GM21786 (cell line): Measurements from ENCODE around the gene GAST.

Experiments used
- ATAC-seq: cut with Tn5 transposase; IDR thresholded peaks from one replicate; pipeline ENCODE4 v1.9.1; 2021; ENCODE audit not compliant: unreplicated experiment

GAST gene

GRCh38 chr17:41707803-41708669 is 4.1 kb upstream of the GAST start:
- ATAC-seq, result no peak

GRCh38 chr17:41710472-41711090 is 1.6 kb upstream of the GAST start:
- ATAC-seq, result no peak

GRCh38 chr17:41717408-41718286 is 5.5 kb downstream of the GAST start:
- no peak for ATAC-seq

- no peak for ATAC-seq
These were observed 6.1 kb downstream of the GAST start for GRCh38 chr17:41718287-41718645.

GRCh38 chr17:41722231-41722630 is 10.1 kb downstream of the GAST start:
- no peak for ATAC-seq

- ATAC-seq, result no peak
These were observed 11.8 kb downstream of the GAST start for GRCh38 chr17:41723801-41724475.

- no peak for ATAC-seq
These were observed 12.4 kb downstream of the GAST start for GRCh38 chr17:41724476-41725050.

GRCh38 chr17:41725134-41725533 is 13.0 kb downstream of the GAST start:
- no peak for ATAC-seq

- no peak for ATAC-seq
These were observed 15.9 kb downstream of the GAST start for GRCh38 chr17:41728056-41728455.

- ATAC-seq, result no peak
These were observed 18.3 kb downstream of the GAST start for GRCh38 chr17:41730479-41730878.

GRCh38 chr17:41731836-41732235 is 19.7 kb downstream of the GAST start:
- no peak for ATAC-seq

GRCh38 chr17:41733348-41734138 is 21.4 kb downstream of the GAST start:
- ATAC-seq, result no peak

- ATAC-seq, result no peak
These were observed 22.2 kb downstream of the GAST start, which contains the start of gene HAP1 for GRCh38 chr17:41734139-41734948. TSS of gene HAP1 (minus strand) at chr17:41734643. CDS start at chr17:41734634, 9 bp downstream.

GRCh38 chr17:41734949-41735313 is 22.8 kb downstream of the GAST start:
- no peak for ATAC-seq

- ATAC-seq, result no peak
These were observed 23.6 kb downstream of the GAST start for GRCh38 chr17:41735744-41736143.

GRCh38 chr17:41736983-41737679 is 25.0 kb downstream of the GAST start:
- ATAC-seq, result no peak

- no peak for ATAC-seq
These were observed 25.5 kb downstream of the GAST start for GRCh38 chr17:41737680-41738023.

GRCh38 chr17:41738077-41738800 is 26.1 kb downstream of the GAST start:
- no peak for ATAC-seq
